Measurements from ENCODE around the gene OR6J1. TPM values are rescaled to one million over a fixed set of nuclear protein-coding genes. Genes with fewer than 3 reads are reported as not detected.

OR6J1 gene
- total and polyA plus RNA-seq, 9 of the 15 experiments (the other 6 are each of a cell fraction or from before 2014, with no cell fraction given): not detected

DNA sequence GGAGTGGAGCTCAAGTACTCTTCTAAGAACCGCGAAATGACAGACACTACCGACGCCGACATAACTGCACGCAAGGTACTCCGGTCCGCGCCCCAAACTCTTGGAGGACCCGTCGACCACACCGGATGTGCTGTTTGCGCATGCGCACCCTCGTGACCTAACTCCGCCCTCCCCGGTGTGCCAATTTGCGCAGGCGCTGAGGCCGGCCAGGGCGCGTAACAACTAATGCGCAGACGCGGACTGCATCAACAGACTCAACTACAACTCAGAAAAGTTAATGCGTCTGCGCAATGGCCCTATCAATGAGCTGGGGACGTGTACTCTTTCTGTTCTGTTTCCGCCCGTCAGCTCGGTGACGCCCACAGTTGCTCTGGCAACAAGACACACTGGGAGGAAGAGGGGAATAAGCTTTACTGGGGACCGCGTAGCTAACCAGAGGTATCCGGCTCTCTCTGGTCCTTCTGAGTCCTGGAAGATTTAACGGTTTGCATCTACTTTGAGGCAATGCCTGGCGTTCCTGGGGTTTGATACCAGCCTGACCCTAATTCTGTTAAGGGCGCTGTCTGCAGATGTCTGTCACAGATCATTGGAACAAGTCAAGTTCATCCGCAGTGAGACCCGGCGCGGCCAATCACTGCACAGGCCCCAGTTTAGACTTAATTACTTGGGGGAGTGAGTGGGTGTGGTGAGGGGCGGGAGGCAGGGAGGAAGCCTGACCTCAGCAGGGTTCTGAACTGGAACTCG lies 54.9 kb downstream of the OR6J1 start, which contains the start of gene DAD1 (continued):
- TF ChIP-seq NFE2 (IDR thresholded peaks at IDR 0.05; ENCODE audit: low read depth): no peak
- TF ChIP-seq NUFIP1 (IDR thresholded peaks at IDR 0.05; ENCODE audit: partially characterized antibody): no peak
- TF ChIP-seq CHD4 (IDR thresholded peaks at IDR 0.05; ENCODE audit: insufficient read depth, insufficient replicate concordance, low read depth, low read length, poor library complexity, severe bottlenecking): no peak
- no peak for TF ChIP-seq DDX20 (tag; IDR thresholded peaks at IDR 0.05; ENCODE audit: low read depth)
- peak; percentile 42; the same call in 1 of the 2 replicates for TF ChIP-seq ZBTB7A (IDR thresholded peaks at IDR 0.05; ENCODE audit: borderline replicate concordance, control insufficient read depth, low read depth, low read length)
- TF ChIP-seq ZNF408 (CRISPR knock-in tag; IDR thresholded peaks at IDR 0.05; ENCODE audit: low read depth): no peak
- peak in 1 of 2 experiments; percentile 61; a peak in 2 of 4 replicates for TF ChIP-seq HDAC1 (IDR thresholded peaks at IDR 0.05)
- TF ChIP-seq ZNF253 (CRISPR knock-in tag; conservative IDR thresholded peaks at IDR 0.05): no peak
- TF ChIP-seq ZKSCAN3 (CRISPR knock-in tag; IDR thresholded peaks at IDR 0.05): no peak
- TF ChIP-seq, protein P1, sequence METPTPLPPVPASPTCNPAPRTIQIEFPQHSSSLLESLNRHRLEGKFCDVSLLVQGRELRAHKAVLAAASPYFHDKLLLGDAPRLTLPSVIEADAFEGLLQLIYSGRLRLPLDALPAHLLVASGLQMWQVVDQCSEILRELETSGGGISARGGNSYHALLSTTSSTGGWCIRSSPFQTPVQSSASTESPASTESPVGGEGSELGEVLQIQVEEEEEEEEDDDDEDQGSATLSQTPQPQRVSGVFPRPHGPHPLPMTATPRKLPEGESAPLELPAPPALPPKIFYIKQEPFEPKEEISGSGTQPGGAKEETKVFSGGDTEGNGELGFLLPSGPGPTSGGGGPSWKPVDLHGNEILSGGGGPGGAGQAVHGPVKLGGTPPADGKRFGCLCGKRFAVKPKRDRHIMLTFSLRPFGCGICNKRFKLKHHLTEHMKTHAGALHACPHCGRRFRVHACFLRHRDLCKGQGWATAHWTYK (CRISPR knock-in tag; IDR thresholded peaks at IDR 0.05): no peak
- no peak for TF ChIP-seq KDM4B (IDR thresholded peaks at IDR 0.05; ENCODE audit: borderline replicate concordance in 2 of 2, low read depth in 1 of 2)
- no peak for TF ChIP-seq HSF4 (CRISPR knock-in tag; IDR thresholded peaks at IDR 0.05; ENCODE audit: borderline replicate concordance)
- TF ChIP-seq XRCC5 (IDR thresholded peaks at IDR 0.05; ENCODE audit: low read depth, low read length): no peak
- TF ChIP-seq POLR2B (IDR thresholded peaks at IDR 0.05; ENCODE audit: low read depth, partially characterized antibody): peak; percentile 91
- TF ChIP-seq ZC3H4 (CRISPR knock-in tag; IDR thresholded peaks at IDR 0.05; ENCODE audit: borderline replicate concordance): no peak
- peak; percentile 99 for TF ChIP-seq NRF1 (conservative IDR thresholded peaks at IDR 0.05 in 1 of 2, IDR thresholded peaks at IDR 0.05 in 1 of 2)
- no peak for TF ChIP-seq ZNF589 (CRISPR knock-in tag; IDR thresholded peaks at IDR 0.05; ENCODE audit: low read depth)
- TF ChIP-seq HCFC1 (IDR thresholded peaks at IDR 0.05; ENCODE audit: low read depth, low read length): 0 out of 2 replicates have a peak, but pooled peaks have one; percentile 9
- no peak for TF ChIP-seq HNRNPK (IDR thresholded peaks at IDR 0.05; ENCODE audit: low read depth, low read length, poor library complexity, severe bottlenecking)
- no peak for TF ChIP-seq ZSCAN32 (CRISPR knock-in tag; IDR thresholded peaks at IDR 0.05)
- no peak; the same call in 1 of the 2 replicates for TF ChIP-seq MYC (IDR thresholded peaks at IDR 0.05; ENCODE audit: low read depth, low read length)
- no peak for TF ChIP-seq MYC (CRISPR knock-in tag; IDR thresholded peaks at IDR 0.05; ENCODE audit: borderline replicate concordance, low read depth)
- TF ChIP-seq EZH2 (IDR thresholded peaks at IDR 0.05; ENCODE audit: borderline replicate concordance, low read depth, low read length): no peak
- no peak for TF ChIP-seq SNIP1 (IDR thresholded peaks at IDR 0.05; ENCODE audit: low read depth)
- no peak for TF ChIP-seq FOXK1 (CRISPR knock-in tag; IDR thresholded peaks at IDR 0.05; ENCODE audit: borderline replicate concordance)
- TF ChIP-seq ZNF76 (CRISPR knock-in tag; IDR thresholded peaks at IDR 0.05; ENCODE audit: borderline replicate concordance): no peak
- TF ChIP-seq HEY1 (CRISPR knock-in tag; IDR thresholded peaks at IDR 0.05; ENCODE audit: borderline replicate concordance): no peak
- peak; percentile 63; the same call in 1 of the 2 replicates for TF ChIP-seq PML (IDR thresholded peaks at IDR 0.05; ENCODE audit: low read length)
- TF ChIP-seq MBD2 (IDR thresholded peaks at IDR 0.05; ENCODE audit: borderline replicate concordance, low read depth): peak; percentile 51
